Stomach (tissue), 9 donors: ENCODE measurements around the gene ZMYND15. TPM values are rescaled to one million over a fixed set of nuclear protein-coding genes. Genes with fewer than 3 reads are reported as not detected.
"Not testable (repeated sequence)": the region's sequence is repeated elsewhere in the genome, so short reads cannot be mapped to it uniquely, and the experiment has no call there.

Experiments
- DNase-seq, 2 donors: peaks; one replicate each; pipeline versions ENCODE4 v3.0.0 to v3.0.0-alpha.2; 2013 to 2019
- H3K27ac ChIP-seq, 5 donors: fragments of 200-600 bp in 4 of 5; sonication (generic) in 4 of 5; one replicate each; pipeline ENCODE4 v1.5.1; 2013 to 2019; ENCODE audit warnings: mild to moderate bottlenecking in 1 of 5, moderate library complexity in 1 of 5
- H3K27me3 ChIP-seq, 3 donors: fragments of 200-600 bp; sonication (generic); one replicate each; pipeline ENCODE4 v1.5.1; 2017 to 2019; ENCODE audit warnings: mixed run types in 1 of 3
- H3K36me3 ChIP-seq, 4 donors: fragments of 200-600 bp; sonication (generic); 1 replicate in 3 of 4; 2 replicates in 1 of 4; pipeline ENCODE4 v1.5.1; 2016 to 2019
- H3K4me1 ChIP-seq, 4 donors: fragments of 200-600 bp; sonication (generic); one replicate each; pipeline ENCODE4 v1.5.1; 2016 to 2019
- H3K4me3 ChIP-seq, 4 donors: fragments of 200-600 bp; sonication (generic) in 3 of 4; one replicate each; pipeline ENCODE4 v1.5.1; 2016 to 2019; ENCODE audit warnings: mild to moderate bottlenecking in 1 of 4
- H3K9me3 ChIP-seq, 4 donors: fragments of 200-600 bp; sonication (generic); one replicate each; pipeline ENCODE4 v1.5.1; 2016 to 2019
- EP300 ChIP-seq: sonication (generic); formaldehyde crosslinking; IDR thresholded peaks from one replicate; pipeline ENCODE4 v1.6.1; 2017; ENCODE audit warnings: antibody characterized with exemption
- POLR2A ChIP-seq, 4 donors: fragments of 450-650 bp; IDR thresholded peaks; one replicate each; pipeline ENCODE4 v1.6.1; 2016; ENCODE audit warnings: antibody characterized with exemption in 4 of 4, control low read depth in 2 of 4, mild to moderate bottlenecking in 1 of 4, moderate library complexity in 1 of 4
- POLR2AphosphoS5 ChIP-seq, 3 donors: sonication (generic); formaldehyde crosslinking; IDR thresholded peaks; one replicate each; pipeline ENCODE4 v1.6.1; 2016; ENCODE audit warnings: antibody characterized with exemption in 3 of 3
- WGBS, 5 donors: extraction: QIAGEN DNeasy Blood & Tissue Kit in 3 of 5; methylation state at CpG; one replicate each; pipeline versions ENCODE4 v1.1.5 to v1.1.7; 2013 to 2018; 5-methylcytosine and 5-hydroxymethylcytosine counted together
- intact Hi-C: fragments of 100-400 bp; cut with DNase I; formaldehyde crosslinking; loops from one replicate; pipeline ENCODE4 v1.15.1; 2023; ENCODE audit warnings: low total_unique reads
- polyA plus RNA-seq, 3 donors: library from polyadenylated mRNA; stranded (reverse); fragments of 200-250 nt; gene quantifications; one replicate each; pipeline ENCODE4 v1.2.3, GENCODE V29; 2013
- total RNA-seq, 5 donors: library from RNA; depleted of rRNA; stranded (reverse); fragments of >200 nt; gene quantifications; one replicate each; pipeline versions ENCODE4 v1.1.0 to v1.2.3, GENCODE V29; 2014 to 2016
- TF ChIP-seq, protein P1 (sequence below), 7 experiments: fragments of 450-650 bp in 4 of 7; fragments of 200-600 bp in 3 of 7; sonication (generic) in 3 of 7; IDR thresholded peaks; one replicate each; pipeline ENCODE4 v1.5.1; 2016 to 2019; ENCODE audit warnings: antibody characterized with exemption in 7 of 7, control low read depth in 2 of 7, mild to moderate bottlenecking in 1 of 7
- donor health status: healthy with polysubstance abuse.
- donor health status: Bipolar disorder and iron deficiency.
- donor health status: healthy.

The ZMYND15 gene
- total and polyA plus RNA-seq, 8 donors, result 0.43 to 3.2 (median 1.8) TPM; not detected in 3

DNA sequence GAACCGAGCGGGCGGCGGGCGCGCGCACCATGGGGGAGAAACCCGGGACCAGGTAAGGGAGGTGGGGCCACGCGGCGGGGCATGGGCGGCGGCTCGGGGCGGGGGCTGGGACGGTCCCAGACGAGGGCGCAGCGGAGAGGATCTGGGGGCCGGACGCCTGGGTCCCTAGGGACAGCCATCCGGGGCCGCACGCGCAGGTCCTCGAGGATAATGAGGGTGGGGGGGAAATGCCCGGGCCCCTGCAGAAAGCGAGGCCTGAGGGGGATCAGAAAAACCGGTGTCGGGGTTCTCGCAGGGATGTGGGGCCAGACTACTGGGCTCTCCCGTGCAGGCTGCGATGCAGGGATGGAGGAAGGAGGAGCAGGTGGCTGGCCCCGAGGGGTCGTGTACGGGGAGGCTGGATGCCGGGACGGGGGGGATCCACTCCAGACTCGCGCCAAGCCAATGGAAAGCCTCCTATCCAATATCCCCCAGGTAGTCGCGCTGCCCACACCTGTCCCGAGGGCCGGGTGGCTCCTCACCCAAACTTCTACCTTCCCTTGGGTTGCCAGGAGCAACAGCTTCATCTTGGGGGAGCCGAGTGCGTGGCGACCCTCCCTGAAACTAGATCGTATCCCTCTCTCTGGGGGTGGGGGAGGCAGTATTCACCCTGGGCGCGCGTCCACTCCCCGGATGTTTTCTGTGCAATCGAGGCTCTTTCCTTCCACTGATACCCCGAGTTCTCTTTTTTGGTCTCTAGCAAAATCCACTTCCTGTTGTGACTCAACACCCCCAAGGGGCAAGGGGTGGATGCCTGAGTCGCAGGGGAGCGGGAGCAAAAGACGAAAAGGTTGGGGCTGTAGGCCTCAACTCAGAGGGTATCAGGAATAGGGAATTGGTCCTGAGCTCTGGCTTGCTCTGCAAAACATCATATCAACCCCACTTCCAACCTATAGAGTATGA is 28.7 kb upstream of the ZMYND15 start:
- Histone ChIP-seq H3K27me3 (no peaks in the 10 kb centered on the region), H3K4me3 (peak overlapping the region; percentile 72 to 89 (median 82)), H3K27ac (peak overlapping the region; percentile 82 to 93 (median 92)), H3K4me1 (peaks cover 19 to 52% (median 31%) of the 10 kb centered on the region in 4 donors), H3K36me3 (peaks cover 0 to 3% (median 3%) of the 10 kb centered on the region in 4 donors), H3K9me3 (no peaks in the 10 kb centered on the region)
- peak in 1 of 2 donors; percentile 35 for DNase-seq
- 9 to 16% (median 12%) methylated on average over 47 to 57 of the region's 57 CpGs for WGBS, 5 donors
- TF ChIP-seq POLR2A (IDR thresholded peaks at IDR 0.05), result no peak
- TF ChIP-seq POLR2AphosphoS5 (IDR thresholded peaks at IDR 0.05), result peak in 1 of 3 donors; percentile 32
- intact Hi-C loops, result no loop called here

DNA sequence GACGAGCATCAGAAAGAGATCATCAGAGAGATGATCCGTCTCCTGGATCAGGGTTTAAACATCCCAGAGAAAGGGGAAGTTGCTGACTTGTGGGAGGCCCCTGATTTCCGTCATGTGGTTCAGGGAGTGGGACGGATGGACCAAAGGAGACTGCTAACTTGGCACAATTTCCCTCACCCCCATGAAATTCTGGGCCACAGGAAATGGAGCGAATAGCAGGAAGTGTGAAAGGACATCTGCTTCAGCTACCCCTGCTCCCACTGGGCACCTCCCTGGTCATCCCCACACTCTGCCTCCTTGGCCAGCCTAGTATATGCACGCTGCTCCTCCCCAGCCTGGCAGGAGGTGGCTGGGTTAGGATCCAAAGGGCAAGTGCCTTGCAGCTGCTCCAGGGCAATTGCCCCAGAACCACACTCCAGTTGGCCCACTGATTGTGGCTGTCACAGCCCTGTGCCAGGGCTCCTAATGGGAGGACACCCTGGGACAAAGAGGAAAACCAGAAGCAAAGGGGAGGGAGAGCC is 27.9 kb upstream of the ZMYND15 start:
- Histone ChIP-seq H3K4me1 (peaks cover 19 to 58% (median 31%) of the 10 kb centered on the region in 4 donors), H3K36me3 (peaks cover 6 to 10% (median 10%) of the 10 kb centered on the region in 4 donors), H3K27ac (peak overlapping the region; percentile 25 to 93 (median 92)), H3K27me3 (no peaks in the 10 kb centered on the region), H3K4me3 (peak overlapping the region; percentile 72 to 89 (median 82)), H3K9me3 (no peaks in the 10 kb centered on the region)
- peak in 1 of 2 donors; percentile 47 for DNase-seq
- 49 to 66% (median 55%) methylated on average over 6 of the region's 6 CpGs for WGBS, 5 donors
- TF ChIP-seq POLR2AphosphoS5 (IDR thresholded peaks at IDR 0.05), result no peak
- no peak for TF ChIP-seq POLR2A (IDR thresholded peaks at IDR 0.05)
- no peak for TF ChIP-seq EP300
- TF ChIP-seq, protein P1, sequence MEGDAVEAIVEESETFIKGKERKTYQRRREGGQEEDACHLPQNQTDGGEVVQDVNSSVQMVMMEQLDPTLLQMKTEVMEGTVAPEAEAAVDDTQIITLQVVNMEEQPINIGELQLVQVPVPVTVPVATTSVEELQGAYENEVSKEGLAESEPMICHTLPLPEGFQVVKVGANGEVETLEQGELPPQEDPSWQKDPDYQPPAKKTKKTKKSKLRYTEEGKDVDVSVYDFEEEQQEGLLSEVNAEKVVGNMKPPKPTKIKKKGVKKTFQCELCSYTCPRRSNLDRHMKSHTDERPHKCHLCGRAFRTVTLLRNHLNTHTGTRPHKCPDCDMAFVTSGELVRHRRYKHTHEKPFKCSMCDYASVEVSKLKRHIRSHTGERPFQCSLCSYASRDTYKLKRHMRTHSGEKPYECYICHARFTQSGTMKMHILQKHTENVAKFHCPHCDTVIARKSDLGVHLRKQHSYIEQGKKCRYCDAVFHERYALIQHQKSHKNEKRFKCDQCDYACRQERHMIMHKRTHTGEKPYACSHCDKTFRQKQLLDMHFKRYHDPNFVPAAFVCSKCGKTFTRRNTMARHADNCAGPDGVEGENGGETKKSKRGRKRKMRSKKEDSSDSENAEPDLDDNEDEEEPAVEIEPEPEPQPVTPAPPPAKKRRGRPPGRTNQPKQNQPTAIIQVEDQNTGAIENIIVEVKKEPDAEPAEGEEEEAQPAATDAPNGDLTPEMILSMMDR (IDR thresholded peaks at IDR 0.05), result no peak
- intact Hi-C loops, result no loop called here

DNA sequence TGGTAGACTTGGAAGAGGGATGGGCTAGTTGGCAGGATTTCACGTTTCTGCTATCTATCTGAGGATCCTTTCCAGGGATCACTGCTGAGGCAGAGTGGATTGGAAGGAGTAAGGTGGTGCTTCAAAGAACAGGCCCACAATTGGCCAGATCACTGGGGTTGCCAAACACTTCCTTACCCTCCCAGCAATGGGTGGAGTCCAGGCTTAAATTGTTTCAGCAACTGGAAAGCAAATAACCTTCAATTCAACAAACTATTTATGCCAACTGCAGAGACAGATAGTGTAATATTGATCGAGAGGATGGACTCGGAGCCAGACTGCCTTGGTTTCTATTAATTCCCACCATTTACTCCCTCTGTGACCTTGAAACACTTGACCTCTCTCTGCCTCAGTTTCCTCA is 27.1 kb upstream of the ZMYND15 start:
- Histone ChIP-seq H3K4me3 (peak overlapping the region in 1 of 4 donors; percentile 89), H3K4me1 (peaks cover 19 to 62% (median 31%) of the 10 kb centered on the region in 4 donors), H3K27me3 (no peaks in the 10 kb centered on the region), H3K9me3 (no peaks in the 10 kb centered on the region), H3K36me3 (peaks cover 11 to 18% (median 18%) of the 10 kb centered on the region in 4 donors), H3K27ac (peak overlapping the region; percentile 1 to 93 (median 92))
- TF ChIP-seq POLR2AphosphoS5 (IDR thresholded peaks at IDR 0.05), result no peak
- TF ChIP-seq EP300, result no peak
- no peak for TF ChIP-seq POLR2A (IDR thresholded peaks at IDR 0.05)
- TF ChIP-seq, protein P1 (IDR thresholded peaks at IDR 0.05), result no peak
- DNase-seq, result no peak
- 29 to 63% (median 57%) methylated on average over 3 of the region's 3 CpGs for WGBS, 5 donors
- intact Hi-C loops, result no loop called here

DNA sequence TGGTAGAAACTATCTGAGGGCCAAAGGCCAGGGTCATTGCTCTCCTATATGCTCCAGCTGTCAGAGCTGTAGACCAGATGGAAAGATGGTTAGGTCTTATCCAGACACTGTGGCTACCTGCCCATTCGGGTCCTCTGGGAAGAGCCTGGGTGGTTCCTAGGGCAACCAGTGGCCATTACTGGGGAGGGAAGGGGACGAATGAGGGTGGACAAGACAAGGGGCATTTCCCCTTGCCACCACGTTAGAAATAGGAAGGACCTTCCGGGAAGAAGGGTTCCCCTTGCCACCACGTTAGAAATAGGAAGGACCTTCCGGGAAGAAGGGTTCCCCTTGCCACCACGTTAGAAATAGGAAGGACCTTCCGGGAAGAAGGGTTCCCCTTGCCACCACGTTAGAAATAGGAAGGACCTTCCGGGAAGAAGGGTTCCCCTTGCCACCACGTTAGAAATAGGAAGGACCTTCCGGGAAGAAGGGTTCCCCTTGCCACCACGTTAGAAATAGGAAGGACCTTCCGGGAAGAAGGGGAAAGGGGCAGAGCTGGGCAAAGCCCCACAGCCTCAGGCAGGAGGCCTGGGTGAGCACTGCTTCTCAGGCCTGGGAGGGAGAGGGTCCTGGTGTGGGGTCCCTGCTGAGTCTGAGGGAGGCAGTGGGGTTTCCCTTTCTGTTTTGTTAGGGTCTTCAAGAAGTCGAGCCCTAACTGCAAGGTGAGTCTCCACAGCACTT is 25.1 kb upstream of the ZMYND15 start:
- Histone ChIP-seq H3K4me1 (peaks cover 22 to 63% (median 34%) of the 10 kb centered on the region in 4 donors), H3K36me3 (peaks cover 27 to 38% (median 35%) of the 10 kb centered on the region in 4 donors), H3K4me3 (peak overlapping the region in 1 of 4 donors; percentile 15), H3K27ac (peak overlapping the region in 4 of 5 donors; percentile 31 to 77 (median 56))
- H3K27me3 ChIP-seq, H3K9me3 ChIP-seq, intact Hi-C loops, DNase-seq: not testable (repeated sequence)
- WGBS, 5 donors, result 67 to 87% (median 73%) methylated on average over 8 to 11 of the region's 15 CpGs
